ENCODE results near the gene TMEM178B. TPM values are rescaled to one million over a fixed set of nuclear protein-coding genes. Genes with fewer than 3 reads are reported as not detected.

TMEM178B gene
- total and polyA plus RNA-seq, 2 of the 13 experiments (the other 11 are each of a cell fraction or from before 2014, with no cell fraction given) = 0.01 to 0.02 TPM

DNA sequence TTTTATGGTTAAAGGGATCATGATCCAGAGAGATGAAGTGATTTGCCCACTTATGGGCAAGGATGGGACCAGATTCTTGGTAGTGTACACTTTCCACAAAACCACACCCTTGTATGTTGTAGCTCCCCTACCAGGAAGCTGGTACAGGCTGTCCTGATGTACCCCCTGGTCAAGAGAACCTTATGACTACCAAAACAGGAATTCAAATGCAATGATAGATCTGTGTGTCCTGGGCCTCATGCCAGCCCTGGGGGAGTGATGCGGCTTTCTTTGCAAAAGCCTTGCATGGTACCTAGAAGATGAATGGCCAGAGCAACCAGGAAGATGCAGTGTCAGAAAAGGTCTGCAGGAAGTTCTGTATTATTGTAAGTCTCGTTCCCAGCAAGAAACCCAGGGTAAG lies 382.4 kb downstream of the TMEM178B start:
- Histone ChIP-seq H3K9ac (ENCODE audit: insufficient read depth, low read depth, low read length) (no peak overlapping the region), H3K9me3 (ENCODE audit: low read length) (no peaks in the 10 kb centered on the region), H2AFZ (ENCODE audit: low read length) (no peak overlapping the region), H4K20me1 (ENCODE audit: insufficient read depth, low read length) (no peaks in the 10 kb centered on the region), H3K4me2 (ENCODE audit: low read depth, low read length) (no peak overlapping the region), H3K36me3 (replicated peaks in 1 of 2; ENCODE audit: control insufficient read depth in 1 of 2, insufficient read depth in 2 of 2, low read length in 2 of 2) (no peaks in the 10 kb centered on the region), H3K27ac (ENCODE audit: extremely low read length, insufficient read depth, low read length) (no peak overlapping the region), H3K27me3 (ENCODE audit: control insufficient read depth in 1 of 2, insufficient read depth in 2 of 2, low read length in 2 of 2) (peaks cover 2 to 12% of the 10 kb centered on the region in 2 experiments; a peak in 1 of 5 replicates), H3K4me1 (ENCODE audit: insufficient read depth, low read length) (no peaks in the 10 kb centered on the region), H3K4me3 (replicated peaks in 1 of 3; ENCODE audit: insufficient read depth in 1 of 3, low read depth in 2 of 3, low read length in 3 of 3) (no peak overlapping the region), H3K79me2 (ENCODE audit: insufficient read depth, low read length) (no peaks in the 10 kb centered on the region)
- FAIRE-seq (no peak), ATAC-seq (no peak), DNase-seq (ENCODE audit: low spot score) (no peak)
- intact Hi-C loops (cut with micrococcal nuclease; ENCODE audit: unreplicated experiment) = no loop called here
- ChIA-PET CTCF (ENCODE audit: low intra/inter-chr PET ratio, low total read pairs) (no interaction called here), POLR2A (no interaction called here)
- 11% methylated on average over 2 of the region's 2 CpGs for WGBS (ENCODE audit: low lambda C conversion rate)
- no TSS peak for BruUV-seq (replicated peaks)
- in situ Hi-C loops (cut with HindIII; ENCODE audit: extremely low pct_ligation_motif_present, low pct_unique_long_range_greater_than_20kb) = no loop called here
- no peak for TF ChIP-seq ATF7-NPFF (CRISPR knock-in tag; IDR thresholded peaks at IDR 0.05; ENCODE audit: low read depth)
- TF ChIP-seq NRL (CRISPR knock-in tag; IDR thresholded peaks at IDR 0.05; ENCODE audit: borderline replicate concordance) = no peak
- no peak for TF ChIP-seq ZZZ3 (CRISPR knock-in tag; IDR thresholded peaks at IDR 0.05; ENCODE audit: borderline replicate concordance)
- TF ChIP-seq MLLT10 (CRISPR knock-in tag; IDR thresholded peaks at IDR 0.05) = no peak
- TF ChIP-seq ZNF83 (CRISPR knock-in tag; IDR thresholded peaks at IDR 0.05; ENCODE audit: borderline replicate concordance) = no peak
- TF ChIP-seq KAT8 (CRISPR knock-in tag; IDR thresholded peaks at IDR 0.05) = no peak
- TF ChIP-seq ZNF318 (CRISPR knock-in tag; IDR thresholded peaks at IDR 0.05) = no peak
- no peak for TF ChIP-seq ZSCAN20 (CRISPR knock-in tag; IDR thresholded peaks at IDR 0.05; ENCODE audit: borderline replicate concordance)
- no peak for TF ChIP-seq EZH2 (conservative IDR thresholded peaks at IDR 0.05; ENCODE audit: low read depth, low read length)
- TF ChIP-seq ZNF441 (CRISPR knock-in tag; IDR thresholded peaks at IDR 0.05; ENCODE audit: borderline replicate concordance) = no peak
- TF ChIP-seq ZNF567 (CRISPR knock-in tag; IDR thresholded peaks at IDR 0.05; ENCODE audit: borderline replicate concordance) = no peak

Data from HepG2 (cell line).